Stimulated activated CD8-positive, alpha-beta memory T cell treated with anti-CD3 and anti-CD28 coated beads, Interleukin-15, amount 100 ng/mL, for 1 hour (primary cell): ENCODE results near the gene FBXW8.

Source experiments
- DNase-seq: peaks from one replicate; pipeline ENCODE4 v3.0.0-alpha.2; 2020; ENCODE audit warnings: low read depth

The FBXW8 gene

DNA sequence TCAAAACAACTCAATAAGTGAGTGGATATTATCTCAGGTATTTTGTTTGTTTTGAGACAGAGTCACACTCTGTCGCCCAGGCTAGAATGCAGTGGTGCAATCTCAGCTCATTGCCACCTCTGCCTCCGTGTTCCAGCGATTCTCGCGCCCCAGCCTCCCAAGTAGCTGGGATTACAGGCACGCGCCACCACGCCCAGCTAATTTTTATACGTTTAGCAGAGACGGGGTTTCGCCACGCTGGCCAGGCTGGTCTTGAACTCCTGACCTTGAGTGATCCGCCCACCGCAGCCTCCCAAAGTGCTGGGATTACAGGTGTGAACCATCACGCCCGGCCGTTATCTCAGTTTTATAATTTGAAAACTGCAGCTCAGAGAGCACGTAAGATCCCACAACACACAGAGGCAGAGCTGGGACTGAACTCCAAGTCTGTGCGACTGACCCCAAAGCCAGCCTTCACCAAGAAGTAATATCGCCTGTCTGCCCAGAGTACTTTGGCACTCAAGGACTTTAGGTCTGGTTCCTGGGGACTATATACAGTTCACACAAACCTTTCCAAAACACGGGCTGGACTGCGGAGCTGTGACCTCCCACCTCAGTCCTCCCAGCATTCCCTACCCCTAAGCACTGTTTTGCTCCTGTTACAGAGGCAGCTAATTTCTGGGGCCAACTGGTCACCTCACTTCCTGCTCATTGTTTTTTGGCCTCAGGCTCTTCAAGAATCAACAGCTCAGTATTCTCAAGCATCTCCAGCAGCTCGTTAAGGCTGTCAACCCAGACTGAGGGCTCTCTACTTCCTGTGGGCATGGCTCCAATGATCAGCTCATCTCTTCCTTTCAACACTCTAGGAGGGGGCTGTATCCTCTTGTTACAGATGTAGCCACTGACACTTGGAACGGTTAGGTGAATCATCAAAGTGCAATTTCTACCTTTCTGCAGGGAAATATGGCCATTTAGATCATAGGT, 165.9 kb downstream of the FBXW8 start:
- no peak for DNase-seq

- no peak for DNase-seq
Measured at GRCh38 chr12:117079487-117079886, 168.7 kb downstream of the FBXW8 start.

DNA sequence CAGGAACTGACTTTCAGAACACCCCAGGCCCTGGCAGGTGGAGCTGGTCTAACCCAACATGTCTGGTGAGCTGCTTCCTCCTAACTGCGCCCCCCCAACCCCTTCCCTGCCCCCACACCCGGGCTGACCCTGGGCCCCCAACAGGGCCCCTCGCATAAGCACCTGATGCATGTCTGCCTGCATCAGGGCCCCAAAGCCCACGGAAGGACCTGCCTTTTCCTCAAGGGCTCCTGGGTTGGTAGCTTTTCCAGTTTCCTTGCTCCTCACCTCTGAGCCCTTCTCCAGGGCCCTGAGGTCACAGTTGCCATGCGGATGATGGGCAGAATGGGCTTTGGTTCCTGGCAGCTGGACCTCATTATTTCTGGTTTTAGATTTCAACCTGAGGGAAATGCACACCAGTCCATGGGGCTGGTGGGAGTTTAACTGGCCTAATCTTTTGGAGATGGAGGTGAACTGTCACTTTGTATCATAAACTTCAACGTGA, 170.0 kb downstream of the FBXW8 start:
- no peak for DNase-seq
